HG03045 (cell line): Measurements from ENCODE around the gene WDR73.
"Not testable (repeated sequence)": the region's sequence is repeated elsewhere in the genome, so short reads cannot be mapped to it uniquely, and the experiment has no call there.

Source experiments
- ATAC-seq: cut with Tn5 transposase; IDR thresholded peaks from one replicate; pipeline ENCODE4 v1.9.1; 2021; ENCODE audit warnings: mild to moderate bottlenecking, moderate library complexity; ENCODE audit not compliant: unreplicated experiment

WDR73 gene

GRCh38 chr15:84653910-84654688 lies at the start of gene WDR73:
WDR73 (minus strand) TSS chr15:84654283; CDS start chr15:84654274, 9 bp downstream.
- ATAC-seq: peak; percentile 85

- no peak for ATAC-seq
Measured at GRCh38 chr15:84703808-84704207, 49.7 kb upstream of the WDR73 start.

- ATAC-seq: no peak
Measured at GRCh38 chr15:84702961-84703482, 48.9 kb upstream of the WDR73 start.

- no peak for ATAC-seq
Measured at GRCh38 chr15:84699538-84700191, 45.6 kb upstream of the WDR73 start.

GRCh38 chr15:84697236-84697990 lies 43.3 kb upstream of the WDR73 start:
- ATAC-seq: no peak

- ATAC-seq: no peak
Measured at GRCh38 chr15:84696757-84697156, 42.7 kb upstream of the WDR73 start.

- no peak for ATAC-seq
Measured at GRCh38 chr15:84690342-84690741, 36.3 kb upstream of the WDR73 start.

GRCh38 chr15:84689858-84690257 lies 35.8 kb upstream of the WDR73 start:
- no peak for ATAC-seq

GRCh38 chr15:84686446-84686845 lies 32.4 kb upstream of the WDR73 start:
- not testable (repeated sequence) for ATAC-seq

DNA sequence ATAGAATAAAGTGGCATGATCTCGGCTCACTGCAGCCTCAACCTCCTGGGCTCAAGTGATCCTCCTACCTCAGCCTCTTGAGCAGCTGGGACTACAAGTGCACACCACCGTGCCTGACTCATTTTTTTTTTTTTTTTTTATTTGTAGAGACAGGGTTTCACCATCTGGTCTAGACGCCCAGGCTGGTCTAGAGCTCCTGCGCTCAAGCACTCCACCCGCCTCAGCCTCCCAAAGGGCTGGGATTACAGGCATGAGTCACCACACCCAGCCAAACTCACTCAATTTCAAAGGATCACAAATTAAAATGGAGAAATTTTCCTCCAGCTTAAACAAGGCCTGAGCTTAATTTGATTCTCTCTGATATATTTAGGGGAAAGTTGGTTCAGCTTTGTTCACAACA lies 31.2 kb upstream of the WDR73 start:
- no peak for ATAC-seq

DNA sequence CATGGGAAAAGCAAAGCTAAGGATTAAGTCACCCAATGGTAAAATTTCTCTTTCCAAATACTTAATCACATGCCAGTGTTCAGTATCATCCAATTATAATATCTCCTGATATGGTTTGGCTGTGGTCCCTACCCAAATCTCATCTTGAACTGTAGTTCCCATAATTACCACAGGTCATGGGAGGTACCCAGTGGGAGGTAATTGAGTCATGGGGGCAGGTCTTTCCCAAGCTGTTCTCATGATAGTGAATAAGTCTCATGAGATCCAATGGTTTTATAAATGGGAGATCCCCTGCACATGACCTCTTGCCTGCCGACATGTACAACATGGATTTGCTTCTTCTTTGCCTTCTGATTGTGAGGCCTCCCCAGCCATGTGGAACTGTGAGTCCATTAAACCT lies 30.0 kb upstream of the WDR73 start:
- no peak for ATAC-seq

DNA sequence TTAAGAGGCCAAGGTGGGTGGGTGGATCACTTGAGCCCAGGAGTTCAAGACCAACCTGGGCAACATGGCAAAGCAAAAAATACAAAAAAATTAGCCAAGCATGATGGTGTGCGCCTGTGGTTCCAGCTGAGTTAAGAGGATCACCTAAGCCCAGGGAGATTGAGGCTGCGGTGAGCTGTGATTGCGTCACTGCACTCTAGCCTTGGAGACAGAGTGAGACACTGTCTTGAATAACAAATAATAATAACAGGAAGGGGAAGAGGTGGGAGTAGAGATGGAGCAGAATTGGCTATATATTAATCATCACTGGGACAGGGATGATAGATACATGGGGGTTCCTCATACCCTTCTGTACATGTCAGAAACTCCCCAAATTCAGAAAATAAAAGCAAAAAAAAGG lies 27.7 kb upstream of the WDR73 start:
- no peak for ATAC-seq

DNA sequence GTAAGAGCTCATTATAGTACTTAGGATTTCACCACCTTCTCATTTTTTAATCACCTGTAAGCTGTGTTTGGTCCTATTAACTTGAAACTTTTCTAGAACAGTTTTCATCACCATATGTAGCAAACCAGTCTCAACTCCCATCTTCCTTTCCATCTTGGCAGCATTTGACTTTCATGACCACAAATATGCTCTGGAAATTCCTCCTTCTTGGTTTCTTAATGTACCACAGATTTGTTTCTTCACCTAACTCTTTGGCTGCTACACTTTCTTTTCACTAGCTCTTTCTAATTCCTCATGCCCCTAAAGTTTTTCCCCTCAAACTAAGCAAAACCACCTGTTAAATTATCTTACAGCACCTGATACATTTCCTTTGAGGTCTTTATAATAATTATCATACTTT lies 17.1 kb upstream of the WDR73 start:
- ATAC-seq: no peak

- no peak for ATAC-seq
Measured at GRCh38 chr15:84669726-84670125, 15.6 kb upstream of the WDR73 start.

DNA sequence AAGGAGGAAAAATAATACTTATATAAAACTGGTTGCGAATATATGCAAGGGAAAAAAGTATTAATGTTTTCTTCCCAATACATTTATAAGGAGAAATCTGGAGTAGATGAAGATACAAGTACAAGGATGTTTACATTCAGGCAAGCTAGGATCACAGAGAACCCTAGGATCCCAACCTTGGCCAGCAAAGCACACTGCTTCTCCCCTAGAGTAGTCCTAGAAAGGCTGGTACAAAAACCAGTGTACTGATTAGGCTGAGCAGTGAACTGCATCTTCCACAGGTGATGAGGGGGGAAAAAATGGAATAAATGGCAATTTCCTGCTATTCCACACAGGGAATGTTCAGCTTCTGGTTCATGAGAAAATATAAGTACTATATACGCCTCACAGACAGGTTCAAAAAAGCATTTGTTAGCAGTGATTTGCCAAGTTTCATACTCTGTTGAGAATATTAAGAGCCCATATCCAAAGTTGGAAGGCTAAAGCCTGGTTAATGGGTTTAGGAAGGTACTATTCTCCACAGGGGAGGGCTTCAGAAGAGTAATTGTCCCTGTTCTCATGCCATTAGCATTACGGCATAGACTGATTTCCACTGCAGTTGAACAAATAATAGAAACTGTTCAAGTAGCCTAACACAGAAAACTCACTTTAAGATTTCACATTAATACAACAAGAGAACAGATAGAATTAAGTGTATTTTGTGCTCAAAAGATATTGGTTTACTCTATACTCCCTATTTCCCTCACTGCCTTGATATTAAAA lies 14.3 kb upstream of the WDR73 start:
- no peak for ATAC-seq

- no peak for ATAC-seq
Measured at GRCh38 chr15:84666373-84666772, 12.3 kb upstream of the WDR73 start.

- no peak for ATAC-seq
Measured at GRCh38 chr15:84661001-84661400, 6.9 kb upstream of the WDR73 start.

DNA sequence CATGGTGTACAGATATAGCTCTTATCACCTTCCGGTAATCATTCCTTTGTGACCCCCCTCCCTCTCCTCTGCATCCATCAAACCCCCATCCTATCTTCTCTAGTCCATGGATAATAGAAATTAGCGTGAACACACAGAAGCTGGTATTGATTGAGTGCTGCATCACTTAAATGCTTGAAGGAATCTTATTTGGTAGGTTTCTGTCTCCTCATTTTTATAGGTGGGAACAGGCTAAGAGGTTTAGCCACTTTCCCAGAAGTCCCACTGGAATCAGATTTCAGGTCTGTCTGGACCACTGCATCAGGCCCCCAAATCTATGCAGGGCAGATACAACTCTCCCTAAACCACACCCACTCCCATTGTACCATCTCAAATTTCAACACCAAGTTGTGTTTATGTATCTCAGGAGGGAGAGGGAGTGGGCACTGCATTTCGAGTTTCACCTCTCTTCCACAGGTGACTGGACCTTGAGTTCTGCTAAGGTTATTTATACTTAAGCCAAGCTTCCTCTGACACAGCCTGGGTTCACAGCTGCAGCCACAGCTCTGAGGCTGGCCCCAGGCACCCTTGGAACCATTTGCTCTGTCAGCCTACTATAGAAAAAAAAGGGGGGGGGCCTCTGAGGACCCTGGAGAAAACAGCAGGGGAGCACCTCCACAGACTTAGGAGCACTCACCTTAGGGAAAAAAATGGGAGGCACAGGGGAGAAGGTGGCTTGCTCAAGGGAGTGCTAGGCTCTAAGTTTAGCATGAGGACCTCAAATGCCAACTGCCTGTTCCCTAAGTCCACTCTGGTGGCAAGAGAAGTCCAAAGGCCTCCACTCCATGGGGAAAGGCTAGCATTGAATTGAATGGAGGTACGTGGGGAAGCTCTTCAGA lies 6.1 kb upstream of the WDR73 start:
- no peak for ATAC-seq

DNA sequence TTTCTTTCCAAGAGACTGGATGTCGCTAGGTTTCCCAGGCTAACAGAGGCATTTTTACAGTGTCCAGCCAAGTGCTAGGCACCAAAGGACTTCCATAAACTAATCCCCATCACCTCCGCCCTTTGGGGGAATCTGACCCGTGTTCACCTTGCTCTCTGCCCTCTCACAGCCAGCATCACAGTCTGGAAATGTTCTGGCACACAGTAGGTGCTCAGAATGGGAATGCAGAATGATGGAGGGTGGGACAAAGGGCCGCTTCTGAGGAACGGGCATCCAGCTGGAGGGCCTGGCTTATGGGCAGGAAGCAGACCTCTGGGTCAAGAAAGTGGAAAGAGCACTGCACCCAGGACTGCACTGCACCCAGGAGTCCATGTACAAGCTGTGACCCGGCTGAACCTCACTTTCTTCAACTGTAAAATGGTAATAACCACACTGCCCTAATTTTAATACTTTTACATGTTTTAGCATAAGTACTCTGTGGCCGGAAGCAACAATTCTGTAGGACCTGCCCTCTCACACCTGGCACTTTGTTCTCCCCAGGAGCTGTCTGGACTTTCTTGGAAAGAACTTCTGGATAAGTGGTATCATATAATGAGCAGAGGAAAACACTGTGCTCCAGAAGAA lies 4.8 kb upstream of the WDR73 start:
- ATAC-seq: no peak
